Measurements from ENCODE around the gene RNF227.

DNA sequence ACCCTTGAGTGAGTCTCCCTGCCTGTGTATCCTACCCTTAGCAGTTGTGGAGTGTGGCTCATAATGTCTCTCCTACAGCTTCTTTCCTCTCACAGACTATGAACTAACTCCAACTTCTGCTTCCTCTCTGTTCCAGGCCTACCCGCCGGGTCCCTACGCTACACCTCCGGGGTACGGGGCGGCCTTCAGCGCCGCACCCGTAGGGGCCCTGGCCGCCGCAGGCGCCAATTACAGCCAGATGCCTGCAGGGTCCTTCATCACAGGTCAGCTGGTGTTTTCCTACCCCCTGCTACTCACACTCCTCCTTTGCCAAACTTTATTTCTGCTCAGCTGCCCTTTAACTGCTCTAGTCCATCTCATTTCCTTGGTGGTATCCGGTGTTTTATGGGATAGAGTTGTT, 5.4 kb downstream of the RNF227 start:
- TF ChIP-seq SUZ12 (IDR thresholded peaks at IDR 0.05; ENCODE audit: extremely low read depth, insufficient read depth, insufficient read length), result no peak
- TF ChIP-seq ZNF274 (IDR thresholded peaks at IDR 0.05; ENCODE audit: low read depth, low read length), result no peak

Data from NT2/D1 (cell line).